Gastroesophageal sphincter (tissue), 4 donors: ENCODE measurements around the gene STEAP1. TPM values are rescaled to one million over a fixed set of nuclear protein-coding genes. Genes with fewer than 3 reads are reported as not detected.

Experiments used
- ATAC-seq: fragments of 150-250 bp; one replicate; pipeline ENCODE4 v1.9.1; 2016; ENCODE audit warnings: mild to moderate bottlenecking, moderate library complexity
- H3K27ac ChIP-seq, 4 donors: fragments of 200-600 bp; sonication (generic) in 3 of 4; 1 replicate in 3 of 4; 2 replicates in 1 of 4; pipeline ENCODE4 v1.5.1; 2016 to 2019
- H3K27me3 ChIP-seq: fragments of 200-600 bp; sonication (generic); one replicate; pipeline ENCODE4 v1.5.1; 2019
- H3K36me3 ChIP-seq, 2 donors: fragments of 200-600 bp; sonication (generic); one replicate each; pipeline ENCODE4 v1.5.1; 2019; ENCODE audit warnings: control low read depth in 1 of 2
- H3K4me1 ChIP-seq, 3 donors: fragments of 200-600 bp; sonication (generic); 1 replicate in 2 of 3; 2 replicates in 1 of 3; pipeline ENCODE4 v1.5.1; 2016 to 2019; ENCODE audit warnings: control low read depth in 2 of 3
- H3K4me3 ChIP-seq, 2 donors: fragments of 200-600 bp; sonication (generic); one replicate each; pipeline ENCODE4 v1.5.1; 2019; ENCODE audit warnings: mild to moderate bottlenecking in 1 of 2, moderate library complexity in 1 of 2
- H3K9me3 ChIP-seq, 3 donors: fragments of 200-600 bp; sonication (generic); one replicate each; pipeline ENCODE4 v1.5.1; 2017 to 2019; ENCODE audit warnings: control low read depth in 2 of 3
- EP300 ChIP-seq: sonication (generic); formaldehyde crosslinking; IDR thresholded peaks from one replicate; pipeline ENCODE4 v1.6.1; 2017; ENCODE audit warnings: antibody characterized with exemption, mild to moderate bottlenecking
- POLR2A ChIP-seq, 2 donors: fragments of 450-650 bp; IDR thresholded peaks; one replicate each; pipeline ENCODE4 v1.6.1; 2017; ENCODE audit warnings: antibody characterized with exemption in 2 of 2, mild to moderate bottlenecking in 2 of 2, moderate library complexity in 1 of 2
- POLR2AphosphoS5 ChIP-seq: sonication (generic); formaldehyde crosslinking; IDR thresholded peaks from one replicate; pipeline ENCODE4 v1.6.1; 2017; ENCODE audit warnings: antibody characterized with exemption
- WGBS, 2 donors: methylation state at CpG; one replicate each; pipeline ENCODE4 v1.1.5; 2018; ENCODE audit warnings: low coverage in 1 of 2; 5-methylcytosine and 5-hydroxymethylcytosine counted together
- total RNA-seq, 4 donors: library from RNA; depleted of rRNA; stranded (reverse); fragments of >200 nt; gene quantifications; one replicate each; pipeline ENCODE4 v1.1.0, GENCODE V29; 2016
- TF ChIP-seq, protein P1 (sequence below), 4 experiments: fragments of 200-600 bp in 2 of 4; fragments of 450-650 bp in 2 of 4; sonication (generic) in 1 of 4; IDR thresholded peaks; one replicate each; pipeline ENCODE4 v1.5.1; 2017 to 2019; ENCODE audit warnings: antibody characterized with exemption in 4 of 4, mild to moderate bottlenecking in 2 of 4, moderate library complexity in 2 of 4

The STEAP1 gene
- total RNA-seq, 4 donors from 2014 or later, result 2.6 to 14.2 (median 12.6) TPM

DNA sequence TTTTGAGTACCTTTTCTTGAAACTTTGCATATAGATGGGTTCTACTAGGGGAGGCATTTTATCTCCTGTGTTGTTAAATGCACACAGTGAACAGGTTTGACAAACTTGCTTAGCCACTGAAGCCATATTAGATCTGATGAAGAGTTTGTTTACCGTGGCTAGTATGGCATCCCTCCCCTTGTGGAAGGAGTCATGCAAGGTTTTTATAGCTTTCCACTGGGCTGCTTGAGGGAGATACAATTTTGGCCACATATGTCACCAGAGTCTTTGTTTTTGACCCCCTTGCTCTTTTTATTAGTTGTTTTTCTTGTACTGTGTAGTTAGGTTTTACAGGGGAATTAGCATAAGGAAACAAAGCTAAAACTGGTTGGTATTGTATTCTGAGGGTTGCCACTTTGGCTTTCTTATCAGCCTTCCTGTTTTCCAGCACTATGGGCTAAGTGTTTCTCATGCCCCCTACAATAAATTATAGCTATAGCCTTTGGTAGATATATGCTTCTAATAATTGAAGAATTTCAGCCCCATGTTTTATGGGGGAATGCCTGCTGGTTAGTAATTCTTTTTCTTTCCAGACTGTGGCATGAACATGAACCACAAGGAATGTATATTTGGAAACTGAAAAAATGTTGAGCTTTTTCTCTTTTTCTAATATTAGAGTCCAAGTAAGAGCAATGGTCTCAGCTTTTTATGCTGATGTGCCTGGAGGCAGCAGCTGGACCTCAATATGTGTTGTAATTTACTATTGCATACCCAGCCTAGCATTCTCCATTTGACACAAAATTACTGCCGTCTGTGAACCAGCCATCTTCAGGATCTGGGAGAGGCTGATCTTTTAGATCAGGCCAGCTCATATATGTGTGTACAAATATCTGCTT, 38.8 kb downstream of the STEAP1 start:
- H3K4me1 ChIP-seq, result no peaks in the 10 kb centered on the region
- no peaks in the 10 kb centered on the region for H3K9me3 ChIP-seq
- H3K36me3 ChIP-seq, result no peaks in the 10 kb centered on the region
- no peaks in the 10 kb centered on the region for H3K27me3 ChIP-seq
- WGBS, 2 donors, result 50 to 56% methylated on average over 2 of the region's 2 CpGs
- ATAC-seq, result no peak
- no peak overlapping the region for H3K27ac ChIP-seq
- TF ChIP-seq EP300, result no peak
- TF ChIP-seq, protein P1, sequence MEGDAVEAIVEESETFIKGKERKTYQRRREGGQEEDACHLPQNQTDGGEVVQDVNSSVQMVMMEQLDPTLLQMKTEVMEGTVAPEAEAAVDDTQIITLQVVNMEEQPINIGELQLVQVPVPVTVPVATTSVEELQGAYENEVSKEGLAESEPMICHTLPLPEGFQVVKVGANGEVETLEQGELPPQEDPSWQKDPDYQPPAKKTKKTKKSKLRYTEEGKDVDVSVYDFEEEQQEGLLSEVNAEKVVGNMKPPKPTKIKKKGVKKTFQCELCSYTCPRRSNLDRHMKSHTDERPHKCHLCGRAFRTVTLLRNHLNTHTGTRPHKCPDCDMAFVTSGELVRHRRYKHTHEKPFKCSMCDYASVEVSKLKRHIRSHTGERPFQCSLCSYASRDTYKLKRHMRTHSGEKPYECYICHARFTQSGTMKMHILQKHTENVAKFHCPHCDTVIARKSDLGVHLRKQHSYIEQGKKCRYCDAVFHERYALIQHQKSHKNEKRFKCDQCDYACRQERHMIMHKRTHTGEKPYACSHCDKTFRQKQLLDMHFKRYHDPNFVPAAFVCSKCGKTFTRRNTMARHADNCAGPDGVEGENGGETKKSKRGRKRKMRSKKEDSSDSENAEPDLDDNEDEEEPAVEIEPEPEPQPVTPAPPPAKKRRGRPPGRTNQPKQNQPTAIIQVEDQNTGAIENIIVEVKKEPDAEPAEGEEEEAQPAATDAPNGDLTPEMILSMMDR (IDR thresholded peaks at IDR 0.05), result no peak
- TF ChIP-seq POLR2A (IDR thresholded peaks at IDR 0.05), result no peak
- TF ChIP-seq POLR2AphosphoS5, result no peak
- H3K4me3 ChIP-seq, result no peak overlapping the region

DNA sequence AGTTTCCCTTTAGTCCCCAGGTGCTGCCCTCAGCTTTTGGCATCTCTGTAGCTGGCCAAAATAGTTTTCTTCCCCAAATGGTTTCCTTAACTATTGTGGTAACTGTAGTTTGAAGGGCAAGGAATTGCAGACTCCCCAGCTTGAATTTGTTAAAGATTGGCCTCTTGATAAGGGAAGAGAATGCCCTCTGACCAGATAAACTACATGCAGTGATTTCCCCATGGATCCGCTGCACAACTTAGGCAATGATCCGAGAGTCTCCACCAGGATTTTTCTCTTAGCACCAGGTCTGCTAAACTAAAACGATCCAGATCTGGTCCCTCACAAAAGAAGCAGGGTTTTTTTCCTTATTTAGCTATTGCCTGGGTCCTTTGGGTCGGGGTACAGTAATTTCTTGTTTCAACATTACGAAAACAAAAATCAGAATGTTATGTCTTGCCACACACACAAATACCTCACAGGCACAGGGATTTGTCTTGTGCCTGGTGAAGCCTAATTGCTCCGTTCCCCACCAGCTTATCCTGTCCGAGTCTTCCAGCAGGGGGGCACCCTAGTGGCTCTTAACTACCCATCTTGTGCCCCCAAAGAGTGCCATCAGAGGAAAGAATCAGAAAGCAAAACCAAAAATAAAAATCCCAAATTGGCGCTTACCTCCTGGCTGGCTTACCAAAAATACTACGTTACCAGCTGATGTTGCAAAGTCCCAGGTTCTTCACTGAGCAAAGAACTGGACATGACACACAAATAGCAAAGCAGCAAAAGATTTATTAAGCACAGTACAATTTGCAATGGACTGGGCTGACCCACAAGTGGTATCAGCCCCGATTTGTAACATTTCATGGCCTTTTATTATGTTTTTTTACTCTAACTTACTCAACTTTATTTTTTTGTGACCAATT, 40.9 kb downstream of the STEAP1 start:
- 65 to 67% methylated on average over 5 to 7 of the region's 10 CpGs for WGBS, 2 donors
- no peak for ATAC-seq

GRCh38 chr7:90201500-90202195, 47.4 kb downstream of the STEAP1 start:
- no peak for ATAC-seq
- H3K36me3 ChIP-seq, result no peaks in the 10 kb centered on the region
- no peak overlapping the region for H3K27ac ChIP-seq
- WGBS, 2 donors, result 86 to 88% methylated on average over 2 of the region's 2 CpGs
- no peak for TF ChIP-seq EP300
- TF ChIP-seq POLR2A (IDR thresholded peaks at IDR 0.05), result no peak
- TF ChIP-seq, protein P1 (IDR thresholded peaks at IDR 0.05), result no peak
- no peaks in the 10 kb centered on the region for H3K9me3 ChIP-seq
- no peaks in the 10 kb centered on the region for H3K4me1 ChIP-seq
- H3K27me3 ChIP-seq, result no peaks in the 10 kb centered on the region
- H3K4me3 ChIP-seq, result no peak overlapping the region

More for the DNA sequence above, 40.9 kb downstream of the STEAP1 start:
- H3K36me3 ChIP-seq, result no peaks in the 10 kb centered on the region
- H3K27me3 ChIP-seq, result no peaks in the 10 kb centered on the region
- TF ChIP-seq POLR2AphosphoS5 (no peak), POLR2A (IDR thresholded peaks at IDR 0.05) (no peak), EP300 (no peak)
- TF ChIP-seq, protein P1 (IDR thresholded peaks at IDR 0.05), result no peak
- no peak overlapping the region for H3K4me3 ChIP-seq
- no peaks in the 10 kb centered on the region for H3K4me1 ChIP-seq
- H3K27ac ChIP-seq, result no peak overlapping the region
- no peaks in the 10 kb centered on the region for H3K9me3 ChIP-seq

GRCh38 chr7:90207956-90208355, 53.7 kb downstream of the STEAP1 start:
- Histone ChIP-seq H3K4me3 (no peak overlapping the region), H3K27ac (no peak overlapping the region), H3K9me3 (no peaks in the 10 kb centered on the region), H3K36me3 (no peaks in the 10 kb centered on the region), H3K4me1 (peaks cover 0 to 26% (median 0%) of the 10 kb centered on the region in 3 donors), H3K27me3 (no peaks in the 10 kb centered on the region)
- TF ChIP-seq, protein P1 (IDR thresholded peaks at IDR 0.05), result no peak
- no peak for TF ChIP-seq POLR2AphosphoS5
- TF ChIP-seq POLR2A (IDR thresholded peaks at IDR 0.05), result no peak
- TF ChIP-seq EP300, result no peak
- no peak for ATAC-seq
- WGBS, 2 donors, result 89% methylated on average over 1 of the region's 1 CpG; no CpG with 5 or more reads in 1 of the 2 donors
